Smooth muscle cell (in vitro differentiated cells): ENCODE measurements around the gene CELF3. TPM values are rescaled to one million over a fixed set of nuclear protein-coding genes. Genes with fewer than 3 reads are reported as not detected.

Experiments
- DNase-seq: peaks from one replicate; lab custom pipeline; 2025; ENCODE audit not compliant: unreplicated experiment; lab: John Stamatoyannopoulos, UW
- H2AFZ ChIP-seq: fragments of 200-600 bp; sonication (generic); 2 replicates; pipeline ENCODE4 v1.6.0; 2016; ENCODE audit warnings: antibody characterized with exemption, low read depth, mild to moderate bottlenecking
- H3F3A ChIP-seq: fragments of 200-600 bp; sonication (generic); 2 replicates; pipeline ENCODE4 v1.6.0; 2017; ENCODE audit warnings: antibody characterized with exemption, low read depth
- H3K27ac ChIP-seq: fragments of 200-600 bp; sonication (generic); 2 replicates; pipeline ENCODE4 v1.5.1; 2016; ENCODE audit warnings: low read depth, mild to moderate bottlenecking
- H3K27me3 ChIP-seq: fragments of 200-600 bp; sonication (generic); 2 replicates; pipeline ENCODE4 v1.6.1; 2016; ENCODE audit warnings: low read depth, mild to moderate bottlenecking
- H3K36me3 ChIP-seq: fragments of 200-600 bp; sonication (generic); 2 replicates; pipeline ENCODE4 v1.5.1; 2016; ENCODE audit warnings: low read depth
- H3K4me1 ChIP-seq: fragments of 200-600 bp; sonication (generic); 2 replicates; pipeline ENCODE4 v1.5.1; 2016; ENCODE audit warnings: low read depth
- H3K4me2 ChIP-seq: fragments of 200-600 bp; sonication (generic); 2 replicates; pipeline ENCODE4 v1.6.0; 2016; ENCODE audit warnings: mild to moderate bottlenecking
- H3K4me3 ChIP-seq: fragments of 200-600 bp; sonication (generic); 2 replicates; pipeline ENCODE4 v1.5.1; 2016; ENCODE audit warnings: mild to moderate bottlenecking
- H3K79me2 ChIP-seq: fragments of 200-600 bp; sonication (generic); 2 replicates; pipeline ENCODE4 v1.6.0; 2016; ENCODE audit warnings: low read depth, mild to moderate bottlenecking
- H3K9ac ChIP-seq: fragments of 200-600 bp; sonication (generic); 2 replicates; pipeline ENCODE4 v1.6.0; 2016; ENCODE audit warnings: low read depth
- H3K9me3 ChIP-seq: fragments of 200-600 bp; sonication (generic); replicated peaks from 2 replicates; pipeline ENCODE4 v1.5.1; 2016; ENCODE audit warnings: low read depth
- H4K20me1 ChIP-seq: fragments of 200-600 bp; sonication (generic); 2 replicates; pipeline ENCODE4 v1.6.0; 2016; ENCODE audit warnings: low read depth
- WGBS: methylation state at CpG from one replicate; pipeline ENCODE4 v1.1.7; 2016; ENCODE audit warnings: low lambda C conversion rate; 5-methylcytosine and 5-hydroxymethylcytosine counted together
- polyA plus RNA-seq: library from polyadenylated mRNA; unstranded; fragments of >200 nt; fragmentation: Nextera tagmentation; extraction: Ambion mirVana; gene quantifications from 2 replicates; pipeline ENCODE4 v1.2.1, GENCODE V29; 2016
- total RNA-seq: library from RNA; depleted of rRNA; stranded (reverse); fragments of >200 nt; gene quantifications from 2 replicates; pipeline ENCODE4 v1.2.3, GENCODE V29; 2014
- TF ChIP-seq, protein P1 (sequence below): fragments of 200-600 bp; sonication (generic); IDR thresholded peaks from 2 replicates; pipeline ENCODE4 v1.5.1; 2017; ENCODE audit warnings: borderline replicate concordance, mild to moderate bottlenecking, antibody characterized with exemption; ENCODE audit not compliant: insufficient read depth, poor library complexity, severe bottlenecking

Gene CELF3
- total and polyA plus RNA-seq, 2 experiments from 2014 or later, result not detected

DNA sequence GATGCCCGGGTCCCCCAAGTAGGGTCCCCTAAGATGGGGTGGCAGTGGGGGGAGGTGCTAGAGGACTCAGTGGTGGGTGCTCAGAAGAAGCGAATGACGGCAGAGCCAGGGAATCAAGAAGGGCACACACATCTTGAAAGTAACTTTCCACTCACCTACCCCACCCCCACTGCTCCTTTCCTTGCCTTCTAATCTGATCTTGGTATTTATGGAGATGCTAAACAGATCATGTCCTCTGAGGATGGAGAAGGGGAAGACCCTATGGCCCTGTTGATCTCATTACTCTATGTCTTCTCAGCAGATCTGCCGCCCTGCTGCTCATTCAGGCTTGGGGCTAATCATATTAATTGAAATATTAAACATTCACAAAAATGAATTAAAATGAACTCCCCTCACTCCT, 2.1 kb upstream of the CELF3 start:
- Histone ChIP-seq H3K4me1 (peaks cover 24% of the 10 kb centered on the region), H4K20me1 (no peaks in the 10 kb centered on the region), H3K9ac (no peak overlapping the region), H3K36me3 (no peaks in the 10 kb centered on the region), H3K79me2 (no peaks in the 10 kb centered on the region), H3K27me3 (peaks cover 81% of the 10 kb centered on the region), H3K4me2 (no peak overlapping the region), H3K4me3 (no peak overlapping the region), H3K9me3 (no peaks in the 10 kb centered on the region), H2AFZ (no peak overlapping the region), H3K27ac (no peak overlapping the region), H3F3A (peaks cover 3% of the 10 kb centered on the region)
- DNase-seq, result no peak
- 88% methylated on average over 4 of the region's 4 CpGs for WGBS
- TF ChIP-seq, protein P1, sequence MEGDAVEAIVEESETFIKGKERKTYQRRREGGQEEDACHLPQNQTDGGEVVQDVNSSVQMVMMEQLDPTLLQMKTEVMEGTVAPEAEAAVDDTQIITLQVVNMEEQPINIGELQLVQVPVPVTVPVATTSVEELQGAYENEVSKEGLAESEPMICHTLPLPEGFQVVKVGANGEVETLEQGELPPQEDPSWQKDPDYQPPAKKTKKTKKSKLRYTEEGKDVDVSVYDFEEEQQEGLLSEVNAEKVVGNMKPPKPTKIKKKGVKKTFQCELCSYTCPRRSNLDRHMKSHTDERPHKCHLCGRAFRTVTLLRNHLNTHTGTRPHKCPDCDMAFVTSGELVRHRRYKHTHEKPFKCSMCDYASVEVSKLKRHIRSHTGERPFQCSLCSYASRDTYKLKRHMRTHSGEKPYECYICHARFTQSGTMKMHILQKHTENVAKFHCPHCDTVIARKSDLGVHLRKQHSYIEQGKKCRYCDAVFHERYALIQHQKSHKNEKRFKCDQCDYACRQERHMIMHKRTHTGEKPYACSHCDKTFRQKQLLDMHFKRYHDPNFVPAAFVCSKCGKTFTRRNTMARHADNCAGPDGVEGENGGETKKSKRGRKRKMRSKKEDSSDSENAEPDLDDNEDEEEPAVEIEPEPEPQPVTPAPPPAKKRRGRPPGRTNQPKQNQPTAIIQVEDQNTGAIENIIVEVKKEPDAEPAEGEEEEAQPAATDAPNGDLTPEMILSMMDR, result no peak

DNA sequence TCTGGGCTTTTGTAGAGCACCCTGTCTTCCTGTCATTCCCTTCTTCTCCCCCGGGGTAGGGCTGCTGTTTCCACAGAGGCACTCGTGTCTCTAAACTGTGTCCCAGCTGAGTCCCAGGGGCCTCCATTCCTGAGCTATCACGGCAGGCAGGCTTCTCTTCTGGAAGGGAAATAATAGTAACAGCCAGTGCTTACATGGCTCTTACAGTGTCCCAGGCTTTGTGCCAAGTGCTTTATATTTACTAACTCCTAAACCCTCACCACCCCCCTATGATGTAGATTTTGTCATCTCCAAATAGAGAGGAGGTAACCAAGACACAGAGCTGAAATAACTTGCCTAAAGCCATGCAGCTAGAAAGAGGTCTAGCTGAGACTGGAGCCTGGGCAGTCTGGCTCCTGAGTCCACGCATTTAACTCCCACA, 1.4 kb upstream of the CELF3 start:
- DNase-seq, result no peak
- Histone ChIP-seq H3K4me2 (no peak overlapping the region), H3K36me3 (no peaks in the 10 kb centered on the region), H3K27me3 (peaks cover 74% of the 10 kb centered on the region), H3F3A (peaks cover 3% of the 10 kb centered on the region), H3K27ac (no peak overlapping the region), H3K79me2 (no peaks in the 10 kb centered on the region), H3K4me3 (no peak overlapping the region), H3K4me1 (peaks cover 24% of the 10 kb centered on the region), H2AFZ (no peak overlapping the region), H3K9ac (no peak overlapping the region), H4K20me1 (no peaks in the 10 kb centered on the region), H3K9me3 (no peaks in the 10 kb centered on the region)
- TF ChIP-seq, protein P1, result no peak
- 53% methylated on average over 4 of the region's 4 CpGs for WGBS

DNA sequence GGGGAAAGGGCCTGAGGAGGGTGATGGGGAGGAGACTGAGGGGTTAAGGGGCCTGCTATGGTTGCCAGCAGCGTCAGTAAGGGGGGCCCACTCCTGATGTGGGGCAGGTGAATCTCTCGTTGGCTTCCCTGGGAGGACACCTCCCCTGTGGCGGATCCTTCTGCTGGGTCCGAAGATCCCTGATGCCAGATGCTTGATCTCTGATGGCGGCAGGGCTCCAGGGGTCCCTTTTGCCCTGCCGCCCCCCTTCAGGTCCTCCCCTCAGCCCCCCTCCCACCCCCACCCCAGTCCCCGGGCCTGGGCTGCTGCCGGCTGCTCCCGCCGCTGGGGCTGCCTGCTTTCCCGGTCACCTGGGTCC, 219 bp downstream of the CELF3 start:
- H3K9ac ChIP-seq, result no peak overlapping the region
- no peak overlapping the region for H2AFZ ChIP-seq
- H3K27ac ChIP-seq, result no peak overlapping the region
- no peak overlapping the region for H3K4me3 ChIP-seq
- H3K9me3 ChIP-seq, result no peaks in the 10 kb centered on the region
- peaks cover 58% of the 10 kb centered on the region for H3K27me3 ChIP-seq
- peaks cover 18% of the 10 kb centered on the region for H3K4me1 ChIP-seq
- peaks cover 3% of the 10 kb centered on the region for H3F3A ChIP-seq
- no peak for DNase-seq
- WGBS, result 10% methylated on average over 3 of the region's 11 CpGs
- no peaks in the 10 kb centered on the region for H3K79me2 ChIP-seq
- H3K4me2 ChIP-seq, result peak overlapping the region; percentile 76
- TF ChIP-seq, protein P1, result no peak
- H4K20me1 ChIP-seq, result no peaks in the 10 kb centered on the region
- no peaks in the 10 kb centered on the region for H3K36me3 ChIP-seq

DNA sequence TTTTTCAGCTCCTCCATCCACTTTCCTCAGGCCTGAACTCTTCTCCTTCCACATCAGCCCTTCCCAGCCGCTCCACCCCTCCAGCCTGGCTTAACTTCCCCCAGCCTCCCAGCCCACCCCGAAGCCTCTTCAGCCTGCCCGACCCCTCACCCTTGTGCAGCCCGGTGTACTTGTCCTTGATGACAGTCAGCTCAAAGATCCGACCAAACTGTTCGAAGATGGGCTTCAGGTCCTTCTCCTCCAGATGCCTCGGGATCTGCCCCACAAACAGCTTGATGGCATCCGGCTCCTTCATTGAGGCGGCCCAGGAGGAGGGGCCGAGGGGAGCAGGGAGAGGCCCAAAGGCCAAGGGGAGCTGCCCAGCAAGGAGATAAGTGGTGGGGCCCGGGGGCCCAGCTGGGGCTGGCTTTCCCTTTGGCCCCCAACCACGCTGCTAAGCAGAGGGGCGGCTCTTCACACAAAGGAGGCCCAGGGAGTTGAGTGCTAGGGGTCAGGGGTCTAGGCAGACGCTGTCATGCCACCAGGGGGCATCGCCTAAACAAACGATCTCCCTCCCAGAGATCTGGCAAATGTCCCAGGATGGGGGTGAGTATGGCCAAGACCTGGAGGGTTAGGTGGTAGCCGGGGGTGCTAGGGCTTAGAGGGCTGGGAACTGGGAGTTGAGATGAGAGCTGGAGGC, 738 bp downstream of the CELF3 start:
- H4K20me1 ChIP-seq, result no peaks in the 10 kb centered on the region
- no peaks in the 10 kb centered on the region for H3K9me3 ChIP-seq
- H2AFZ ChIP-seq, result no peak overlapping the region
- H3K4me3 ChIP-seq, result no peak overlapping the region
- no peak overlapping the region for H3K9ac ChIP-seq
- H3K79me2 ChIP-seq, result no peaks in the 10 kb centered on the region
- 55% methylated on average over 17 of the region's 17 CpGs for WGBS
- H3K4me1 ChIP-seq, result peaks cover 14% of the 10 kb centered on the region
- peaks cover 3% of the 10 kb centered on the region for H3F3A ChIP-seq
- H3K36me3 ChIP-seq, result no peaks in the 10 kb centered on the region
- TF ChIP-seq, protein P1, result peak; percentile 10
- peaks cover 55% of the 10 kb centered on the region for H3K27me3 ChIP-seq
- DNase-seq, result no peak
- no peak overlapping the region for H3K4me2 ChIP-seq
- no peak overlapping the region for H3K27ac ChIP-seq
